Neural cell (in vitro differentiated cells): Measurements from ENCODE around the gene ICAM3. TPM values are rescaled to one million over a fixed set of nuclear protein-coding genes. Genes with fewer than 3 reads are reported as not detected.
A peak's percentile ranks its signal among the peaks of the same experiment; 100 is the strongest.

ENCODE experiments used
- H2AFZ ChIP-seq: fragments of 200-600, 300-800 bp; sonication (generic), shearing (Covaris generic); 2 replicates; pipeline ENCODE4 v1.6.0; 2014; ENCODE audit warnings: low read depth, mild to moderate bottlenecking, antibody characterized with exemption, low read length, moderate library complexity
- H3F3A ChIP-seq: fragments of 200-600 bp; shearing (Covaris generic); 2 replicates; pipeline ENCODE4 v1.6.1; 2016; ENCODE audit warnings: mild to moderate bottlenecking, moderate library complexity, mixed read lengths, antibody characterized with exemption, low read length; ENCODE audit not compliant: insufficient read depth, poor library complexity, severe bottlenecking
- H3K27ac ChIP-seq: fragments of 200-600, 300-800 bp; sonication (generic), shearing (Covaris generic); 2 replicates; pipeline ENCODE4 v1.5.1; 2014; ENCODE audit warnings: mild to moderate bottlenecking, low read length, moderate library complexity
- H3K27me3 ChIP-seq: fragments of 300-800, 200-600 bp; sonication (generic), shearing (Covaris generic); 2 replicates; pipeline ENCODE4 v1.6.0; 2014; ENCODE audit warnings: mild to moderate bottlenecking, low read depth, low read length, moderate library complexity; ENCODE audit not compliant: insufficient read depth
- H3K36me3 ChIP-seq: fragments of 300-800, 200-600 bp; sonication (generic), shearing (Covaris generic); 2 replicates; pipeline ENCODE4 v1.5.1; 2014; ENCODE audit warnings: mild to moderate bottlenecking, antibody characterized with exemption, low read length, moderate library complexity; ENCODE audit not compliant: insufficient read depth
- H3K4me2 ChIP-seq: fragments of 300-800, 200-600 bp; sonication (generic), shearing (Covaris generic); 2 replicates; pipeline ENCODE4 v1.6.0; 2014; ENCODE audit warnings: mild to moderate bottlenecking, low read length
- H3K4me3 ChIP-seq: fragments of 300-800, 200-600 bp; sonication (generic), shearing (Covaris generic); 2 replicates; pipeline ENCODE4 v1.5.1; 2014; ENCODE audit warnings: mild to moderate bottlenecking, low read length, moderate library complexity
- H3K79me2 ChIP-seq: fragments of 200-600 bp; shearing (Covaris generic); replicated peaks from 2 replicates; pipeline ENCODE4 v1.6.0; 2014; ENCODE audit warnings: mild to moderate bottlenecking, low read length, moderate library complexity; ENCODE audit not compliant: insufficient read depth
- H3K9ac ChIP-seq: fragments of 300-800, 200-600 bp; sonication (generic), shearing (Covaris generic); 2 replicates; pipeline ENCODE4 v1.6.1; 2016; ENCODE audit warnings: mild to moderate bottlenecking, low read length, mixed read lengths
- H3K9me2 ChIP-seq: fragments of 200-600 bp; shearing (Covaris generic); 2 replicates; pipeline ENCODE4 v1.6.1; 2016; ENCODE audit warnings: mild to moderate bottlenecking, low read length, mixed read lengths; ENCODE audit not compliant: insufficient read depth
- H3K9me3 ChIP-seq: fragments of 200-600, 300-800 bp; sonication (generic), shearing (Covaris generic); 2 replicates; pipeline ENCODE4 v1.6.1; 2016; ENCODE audit warnings: mild to moderate bottlenecking, mixed run types, low read length, moderate library complexity, mixed read lengths
- H4K20me1 ChIP-seq: fragments of 200-600 bp; shearing (Covaris generic); 2 replicates; pipeline ENCODE4 v1.6.1; 2016; ENCODE audit warnings: mild to moderate bottlenecking, mixed run types; ENCODE audit not compliant: insufficient read depth
- EZH2 ChIP-seq: fragments of 200-600, 300-800 bp; shearing (Covaris generic), sonication (generic); IDR thresholded peaks from 2 replicates; pipeline ENCODE4 v1.6.1; 2014; ENCODE audit warnings: antibody characterized with exemption, low read length, borderline replicate concordance, mild to moderate bottlenecking; ENCODE audit not compliant: insufficient read depth, poor library complexity, severe bottlenecking
- POLR2AphosphoS5 ChIP-seq: IDR thresholded peaks from 2 replicates; pipeline ENCODE4 v1.6.1; 2012
- RAD21 ChIP-seq: fragments of 450-650 bp; conservative IDR thresholded peaks from 2 replicates; pipeline ENCODE4 v1.6.1; 2014; ENCODE audit warnings: antibody characterized with exemption, mild to moderate bottlenecking, moderate library complexity
- REST ChIP-seq: IDR thresholded peaks from 2 replicates; pipeline ENCODE4 v1.6.1; 2012; ENCODE audit warnings: borderline replicate concordance
- TAF1 ChIP-seq: IDR thresholded peaks from 2 replicates; pipeline ENCODE4 v1.6.1; 2012; ENCODE audit warnings: low read depth
- polyA plus RNA-seq: library from polyadenylated mRNA; depleted of rRNA; stranded (reverse); fragments of >200 nt; gene quantifications from 2 replicates; pipeline ENCODE4 v1.2.3, GENCODE V29; 2014
- TF ChIP-seq, protein P1 (sequence below): fragments of 450-650 bp; IDR thresholded peaks from 2 replicates; pipeline ENCODE4 v1.5.1; 2014; ENCODE audit warnings: antibody characterized with exemption, mild to moderate bottlenecking, moderate library complexity; ENCODE audit not compliant: poor library complexity, severe bottlenecking

The ICAM3 gene
- polyA plus RNA-seq, 1 donor from 2014 or later: 0.53 TPM

DNA sequence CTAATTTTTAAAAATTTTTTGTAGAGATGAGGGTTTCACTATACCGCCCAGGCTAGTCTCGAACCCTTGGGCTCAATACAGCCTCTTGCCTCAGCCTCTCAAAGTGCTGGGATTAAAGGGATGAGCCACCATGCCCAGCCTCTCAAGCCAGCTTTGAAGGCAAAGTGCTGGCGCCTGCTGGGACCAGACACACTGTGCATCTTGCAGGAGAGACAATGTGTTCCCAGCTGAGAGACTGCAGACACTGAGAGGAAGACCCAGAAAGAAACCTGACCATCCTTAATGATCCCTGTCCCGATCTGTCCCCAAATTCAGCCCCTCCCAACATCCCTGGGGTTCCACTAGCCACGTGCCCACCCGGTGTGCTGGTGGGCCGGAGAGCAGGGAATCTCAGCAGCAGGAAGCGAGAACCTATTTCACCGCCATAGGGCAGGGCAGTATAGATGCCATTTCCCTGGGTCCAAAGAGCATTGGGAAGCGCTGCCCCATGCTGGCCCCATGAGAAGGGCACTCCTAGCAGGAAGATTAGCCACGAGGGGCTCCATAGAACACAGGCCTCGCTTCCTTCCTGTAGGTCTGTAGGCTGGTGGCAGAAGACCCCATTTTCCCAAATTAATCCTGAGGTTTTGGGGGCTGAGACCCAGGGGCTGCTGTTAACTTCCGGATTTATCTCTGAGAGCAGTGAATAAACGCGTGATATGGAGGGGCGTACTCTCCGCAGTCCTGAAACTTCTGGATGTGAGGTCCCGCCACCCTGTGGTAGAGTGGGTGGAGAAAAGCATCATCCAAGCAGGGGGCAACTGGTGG, 7.1 kb downstream of the ICAM3 start:
- TF ChIP-seq EZH2 (no peak), TAF1 (no peak), RAD21 (no peak), POLR2AphosphoS5 (no peak)
- TF ChIP-seq, protein P1, sequence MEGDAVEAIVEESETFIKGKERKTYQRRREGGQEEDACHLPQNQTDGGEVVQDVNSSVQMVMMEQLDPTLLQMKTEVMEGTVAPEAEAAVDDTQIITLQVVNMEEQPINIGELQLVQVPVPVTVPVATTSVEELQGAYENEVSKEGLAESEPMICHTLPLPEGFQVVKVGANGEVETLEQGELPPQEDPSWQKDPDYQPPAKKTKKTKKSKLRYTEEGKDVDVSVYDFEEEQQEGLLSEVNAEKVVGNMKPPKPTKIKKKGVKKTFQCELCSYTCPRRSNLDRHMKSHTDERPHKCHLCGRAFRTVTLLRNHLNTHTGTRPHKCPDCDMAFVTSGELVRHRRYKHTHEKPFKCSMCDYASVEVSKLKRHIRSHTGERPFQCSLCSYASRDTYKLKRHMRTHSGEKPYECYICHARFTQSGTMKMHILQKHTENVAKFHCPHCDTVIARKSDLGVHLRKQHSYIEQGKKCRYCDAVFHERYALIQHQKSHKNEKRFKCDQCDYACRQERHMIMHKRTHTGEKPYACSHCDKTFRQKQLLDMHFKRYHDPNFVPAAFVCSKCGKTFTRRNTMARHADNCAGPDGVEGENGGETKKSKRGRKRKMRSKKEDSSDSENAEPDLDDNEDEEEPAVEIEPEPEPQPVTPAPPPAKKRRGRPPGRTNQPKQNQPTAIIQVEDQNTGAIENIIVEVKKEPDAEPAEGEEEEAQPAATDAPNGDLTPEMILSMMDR: no peak
- Histone ChIP-seq H3K4me3 (peak overlapping the region; percentile 91), H2AFZ (peak overlapping the region; percentile 31)

DNA sequence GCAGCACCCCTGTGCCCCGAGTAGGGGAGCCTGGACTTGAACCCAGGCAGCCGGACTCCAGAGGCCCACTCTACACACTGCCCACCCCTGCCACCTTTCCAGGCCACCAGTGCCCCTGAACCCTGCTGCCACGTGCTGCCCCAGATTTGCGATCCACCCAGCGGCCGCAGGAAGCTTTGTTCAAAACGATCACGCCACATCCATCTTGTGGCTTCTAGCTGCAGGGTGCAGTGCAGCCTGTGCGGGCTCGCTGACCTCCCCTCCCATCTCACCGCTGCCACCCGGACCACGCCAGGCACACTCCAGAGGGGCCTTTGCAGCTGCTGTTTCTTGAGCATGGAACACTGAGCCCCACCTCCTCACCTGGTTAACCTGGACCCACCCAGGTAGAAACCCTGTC, 9.9 kb downstream of the ICAM3 start:
- H3K9me2 ChIP-seq: no peaks in the 10 kb centered on the region
- TF ChIP-seq, protein P1: no peak
- TF ChIP-seq REST: no peak
- no peak overlapping the region for H2AFZ ChIP-seq
- H4K20me1 ChIP-seq: no peaks in the 10 kb centered on the region
- no peak overlapping the region for H3K4me2 ChIP-seq
- no peak overlapping the region for H3K4me3 ChIP-seq
- H3K79me2 ChIP-seq: peaks cover 22% of the 10 kb centered on the region
- H3K36me3 ChIP-seq: no peaks in the 10 kb centered on the region
- H3F3A ChIP-seq: no peaks in the 10 kb centered on the region
- H3K9ac ChIP-seq: no peak overlapping the region
- H3K27ac ChIP-seq: no peak overlapping the region
- no peaks in the 10 kb centered on the region for H3K9me3 ChIP-seq
- H3K27me3 ChIP-seq: no peaks in the 10 kb centered on the region

More for the DNA sequence above, 7.1 kb downstream of the ICAM3 start:
- Histone ChIP-seq H3K9me2 (no peaks in the 10 kb centered on the region), H3K9me3 (no peaks in the 10 kb centered on the region), H3K27ac (peak overlapping the region; percentile 98), H3K9ac (peak overlapping the region; percentile 92), H3F3A (no peaks in the 10 kb centered on the region), H3K79me2 (peaks cover 22% of the 10 kb centered on the region), H4K20me1 (no peaks in the 10 kb centered on the region), H3K4me2 (peak overlapping the region; percentile 88), H3K36me3 (no peaks in the 10 kb centered on the region), H3K27me3 (no peaks in the 10 kb centered on the region)
